ENCODE measurements around the gene KLHL2.
"Not testable (repeated sequence)": the region's sequence is repeated elsewhere in the genome, so short reads cannot be mapped to it uniquely, and the experiment has no call there.

KLHL2 gene

GRCh38 chr4:165215034-165215751, 7.8 kb downstream of the KLHL2 start:
- not testable (repeated sequence) for H3K4me3 ChIP-seq (ENCODE audit: low read depth, low read length)

DNA sequence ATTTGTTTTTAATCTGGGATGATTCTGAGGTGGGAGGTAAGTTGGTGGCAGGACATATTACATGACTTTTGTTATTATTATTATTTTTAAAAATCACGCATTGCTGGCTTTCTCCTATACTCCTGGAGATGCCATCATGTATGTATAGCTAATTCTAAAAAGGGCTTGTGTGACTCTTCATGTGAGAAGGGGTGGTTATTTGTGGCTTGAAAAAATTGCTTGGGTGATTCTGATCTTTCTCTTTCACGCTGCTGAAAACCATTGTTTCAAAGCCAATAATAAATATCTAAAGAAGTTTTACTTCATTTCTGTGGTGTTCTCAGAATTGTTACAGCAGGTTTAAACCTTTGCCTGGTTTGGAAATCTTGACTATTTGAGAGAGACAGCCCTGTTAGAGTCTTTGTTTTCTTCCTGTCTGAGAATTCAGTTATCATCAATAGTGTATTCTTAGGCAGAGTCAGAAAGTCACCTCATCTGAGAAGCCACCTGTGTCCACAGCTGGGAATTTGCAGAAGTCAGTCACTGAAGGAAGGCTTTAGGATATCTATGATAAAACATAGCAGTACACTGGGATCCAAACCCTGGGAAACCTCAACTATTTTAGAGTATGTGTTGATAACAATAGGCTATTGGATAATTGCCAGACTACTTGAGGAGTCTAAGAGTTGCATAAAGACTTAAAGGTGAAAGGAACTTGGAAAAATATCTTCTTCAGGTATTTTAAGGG, 8.6 kb downstream of the KLHL2 start:
- not testable (repeated sequence) for H3K4me3 ChIP-seq (ENCODE audit: low read depth, low read length)

- TF ChIP-seq, protein P1, sequence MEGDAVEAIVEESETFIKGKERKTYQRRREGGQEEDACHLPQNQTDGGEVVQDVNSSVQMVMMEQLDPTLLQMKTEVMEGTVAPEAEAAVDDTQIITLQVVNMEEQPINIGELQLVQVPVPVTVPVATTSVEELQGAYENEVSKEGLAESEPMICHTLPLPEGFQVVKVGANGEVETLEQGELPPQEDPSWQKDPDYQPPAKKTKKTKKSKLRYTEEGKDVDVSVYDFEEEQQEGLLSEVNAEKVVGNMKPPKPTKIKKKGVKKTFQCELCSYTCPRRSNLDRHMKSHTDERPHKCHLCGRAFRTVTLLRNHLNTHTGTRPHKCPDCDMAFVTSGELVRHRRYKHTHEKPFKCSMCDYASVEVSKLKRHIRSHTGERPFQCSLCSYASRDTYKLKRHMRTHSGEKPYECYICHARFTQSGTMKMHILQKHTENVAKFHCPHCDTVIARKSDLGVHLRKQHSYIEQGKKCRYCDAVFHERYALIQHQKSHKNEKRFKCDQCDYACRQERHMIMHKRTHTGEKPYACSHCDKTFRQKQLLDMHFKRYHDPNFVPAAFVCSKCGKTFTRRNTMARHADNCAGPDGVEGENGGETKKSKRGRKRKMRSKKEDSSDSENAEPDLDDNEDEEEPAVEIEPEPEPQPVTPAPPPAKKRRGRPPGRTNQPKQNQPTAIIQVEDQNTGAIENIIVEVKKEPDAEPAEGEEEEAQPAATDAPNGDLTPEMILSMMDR (IDR thresholded peaks at IDR 0.05; ENCODE audit: low read depth, low read length) = no peak
- H3K4me3 ChIP-seq (ENCODE audit: low read depth, low read length) = no peak overlapping the region
Measured at GRCh38 chr4:165217325-165217724, 10.0 kb downstream of the KLHL2 start.

GRCh38 chr4:165221306-165221705, 13.9 kb downstream of the KLHL2 start:
- not testable (repeated sequence) for H3K4me3 ChIP-seq (ENCODE audit: low read depth, low read length)

DNA sequence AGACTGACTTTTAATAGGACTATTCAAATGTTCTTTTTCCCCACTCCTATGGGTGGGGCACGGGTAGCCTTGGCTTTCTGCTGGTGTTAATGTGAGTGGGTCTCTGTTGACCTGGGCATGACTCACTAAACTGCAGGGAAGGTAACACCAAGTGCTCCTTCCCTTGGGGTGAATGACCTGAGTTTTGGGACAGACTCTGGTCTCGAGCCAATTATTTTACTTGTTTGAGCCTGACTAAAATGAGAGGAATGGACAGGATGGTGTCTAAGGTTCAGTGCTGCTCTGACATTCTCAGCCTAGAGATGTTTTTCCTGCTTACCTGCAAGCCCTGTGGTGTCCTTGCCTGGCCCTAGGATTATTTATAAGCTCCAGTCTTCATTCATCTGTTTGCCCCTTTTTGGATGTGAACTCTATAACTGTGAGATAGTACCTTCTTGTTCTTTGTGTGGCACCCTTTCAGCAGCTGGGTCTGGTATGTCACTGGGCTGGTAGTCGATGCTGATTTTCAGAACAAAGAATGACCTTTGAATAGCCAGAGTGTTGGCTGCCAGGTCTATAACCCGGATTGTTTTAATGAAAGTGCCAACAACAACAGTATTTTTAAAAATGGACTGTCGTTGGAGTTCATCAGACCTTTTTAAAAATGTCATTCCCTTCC, 14.8 kb downstream of the KLHL2 start:
- H3K4me3 ChIP-seq (ENCODE audit: low read depth, low read length) = not testable (repeated sequence)

- no peak overlapping the region for H3K4me3 ChIP-seq (ENCODE audit: low read depth, low read length)
- TF ChIP-seq, protein P1 (IDR thresholded peaks at IDR 0.05; ENCODE audit: low read depth, low read length) = no peak
Measured at GRCh38 chr4:165222651-165222994, 15.3 kb downstream of the KLHL2 start.

- not testable (repeated sequence) for H3K4me3 ChIP-seq (ENCODE audit: low read depth, low read length)
Measured at GRCh38 chr4:165227401-165227800, 20.0 kb downstream of the KLHL2 start.

- not testable (repeated sequence) for H3K4me3 ChIP-seq (ENCODE audit: low read depth, low read length)
Measured at GRCh38 chr4:165229490-165230200, 22.3 kb downstream of the KLHL2 start.

DNA sequence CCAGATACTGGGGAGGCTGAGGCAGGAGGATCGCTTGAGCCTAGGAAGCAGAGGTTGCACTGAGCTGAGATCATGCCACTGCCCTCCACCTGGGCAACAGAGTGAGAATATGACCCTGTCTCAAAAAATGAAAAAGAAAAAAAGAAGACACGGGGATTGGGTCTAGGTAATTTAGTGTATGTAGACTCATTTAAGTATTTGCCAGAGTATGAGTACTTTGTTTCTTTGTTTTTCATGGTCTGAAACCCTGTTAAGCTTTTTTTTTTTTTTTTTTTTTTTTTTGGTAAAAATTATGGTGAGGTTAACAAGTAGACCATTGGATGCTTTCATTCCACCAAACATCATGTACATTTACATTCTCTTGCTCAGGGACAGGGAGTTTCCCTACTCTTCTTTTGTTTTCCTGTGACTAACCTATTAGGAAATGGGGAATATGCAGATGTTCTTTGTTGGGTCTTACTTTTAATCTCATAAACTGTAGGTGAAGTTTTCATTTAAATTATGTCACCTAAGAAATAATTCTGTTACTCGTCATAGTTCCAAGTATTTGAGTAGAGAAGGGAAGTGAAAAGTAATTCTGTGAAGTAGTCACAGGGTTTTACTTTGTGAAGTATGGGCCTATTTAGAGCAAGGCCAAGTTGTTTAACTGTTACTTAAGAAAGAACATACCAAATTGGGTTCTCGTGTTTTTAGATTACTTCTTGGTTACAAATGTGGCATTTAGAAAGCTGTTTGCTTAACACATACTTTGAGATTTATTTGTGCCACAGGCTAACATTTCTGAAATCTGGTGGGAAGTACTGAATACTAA, 25.5 kb downstream of the KLHL2 start:
- H3K4me3 ChIP-seq (ENCODE audit: low read depth, low read length) = not testable (repeated sequence)

- no peak overlapping the region for H3K4me3 ChIP-seq (ENCODE audit: low read depth, low read length)
- TF ChIP-seq, protein P1 (IDR thresholded peaks at IDR 0.05; ENCODE audit: low read depth, low read length) = no peak
Measured at GRCh38 chr4:165234766-165235165, 27.4 kb downstream of the KLHL2 start.

DNA sequence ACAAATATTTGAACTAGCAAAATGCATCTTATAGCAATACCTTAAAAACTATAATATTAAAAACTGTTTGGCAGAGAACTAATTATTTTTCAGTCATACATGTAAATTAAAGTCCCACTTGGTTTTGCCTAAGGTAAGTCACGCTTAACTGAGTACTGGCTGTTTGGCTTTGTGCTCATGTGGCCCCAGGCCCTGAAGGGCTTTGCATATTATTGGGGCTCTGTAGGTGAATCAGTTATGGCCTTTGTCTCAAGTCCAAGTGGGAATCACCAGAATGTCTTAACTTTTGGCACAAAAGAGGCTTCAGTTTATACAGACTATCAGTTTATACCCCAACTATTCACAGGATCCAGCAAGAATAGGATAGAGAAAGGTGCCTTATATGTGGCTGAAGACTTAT, 29.5 kb downstream of the KLHL2 start:
- H3K4me3 ChIP-seq (ENCODE audit: low read depth, low read length) = not testable (repeated sequence)

GRCh38 chr4:165238041-165238640, 30.8 kb downstream of the KLHL2 start:
- H3K4me3 ChIP-seq (ENCODE audit: low read depth, low read length) = not testable (repeated sequence)

DNA sequence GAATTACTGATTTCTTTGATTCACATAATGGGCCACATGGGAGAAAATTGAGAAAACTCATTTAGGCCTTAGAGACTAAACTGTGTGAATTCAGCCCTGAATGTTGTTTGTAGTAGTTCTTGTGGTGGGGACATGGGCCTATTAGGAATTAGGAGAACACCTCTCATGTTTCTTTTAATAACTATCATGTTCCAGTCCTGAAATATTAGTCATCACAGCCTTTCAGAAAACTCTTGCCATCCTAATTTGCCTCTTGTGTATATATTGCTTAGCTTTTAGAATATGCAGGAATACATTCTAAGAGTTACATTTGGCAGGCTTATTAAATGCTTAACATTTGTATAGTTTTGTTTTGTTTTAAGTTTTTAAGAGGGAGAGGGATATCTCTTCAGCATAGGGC, 33.4 kb downstream of the KLHL2 start:
- H3K4me3 ChIP-seq (ENCODE audit: low read depth, low read length) = not testable (repeated sequence)

- not testable (repeated sequence) for H3K4me3 ChIP-seq (ENCODE audit: low read depth, low read length)
Measured at GRCh38 chr4:165244148-165244547, 36.8 kb downstream of the KLHL2 start.

- not testable (repeated sequence) for H3K4me3 ChIP-seq (ENCODE audit: low read depth, low read length)
Measured at GRCh38 chr4:165244587-165245186, 37.3 kb downstream of the KLHL2 start.
